Hindlimb muscle (tissue), 1 donor: ENCODE measurements around the gene IGFL1. TPM values are rescaled to one million over a fixed set of nuclear protein-coding genes. Genes with fewer than 3 reads are reported as not detected.
A peak's percentile ranks its signal among the peaks of the same experiment; 100 is the strongest.
"Not testable (repeated sequence)": the region's sequence is repeated elsewhere in the genome, so short reads cannot be mapped to it uniquely, and the experiment has no call there.

ENCODE experiments used
- DNase-seq: peaks from one replicate; pipeline ENCODE4 v3.0.0-alpha.2; 2013
- polyA plus RNA-seq: library from polyadenylated mRNA; unstranded; fragments of 120-200 nt; gene quantifications from one replicate; pipeline ENCODE4 v1.2.1, GENCODE V29; 2013; ENCODE audit not compliant: insufficient read length

IGFL1 gene
- polyA plus RNA-seq, 1 donor: not detected

DNA sequence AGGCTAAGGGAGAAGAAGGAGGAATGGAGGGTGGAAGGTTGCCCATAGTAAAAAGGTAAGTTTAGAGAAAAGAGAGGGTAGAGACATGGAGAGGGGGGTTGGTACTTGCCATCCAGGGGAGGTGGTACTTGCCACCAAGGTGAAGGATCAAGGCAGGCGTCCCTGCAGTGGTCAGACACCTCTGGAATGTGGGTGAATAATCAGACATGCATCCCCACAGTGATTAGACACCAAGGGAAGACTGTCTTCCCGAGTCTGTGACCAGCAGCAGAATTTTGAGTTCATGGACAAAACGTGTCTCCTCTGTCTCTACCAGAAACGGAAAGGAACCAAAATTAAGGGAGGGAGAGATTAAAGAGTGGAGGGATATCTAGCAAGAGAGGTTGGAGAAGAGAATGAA lies 27.1 kb upstream of the IGFL1 start:
- DNase-seq: no peak

- DNase-seq: no peak
Observed at GRCh38 chr19:46202872-46203860, 26.4 kb upstream of the IGFL1 start.

DNA sequence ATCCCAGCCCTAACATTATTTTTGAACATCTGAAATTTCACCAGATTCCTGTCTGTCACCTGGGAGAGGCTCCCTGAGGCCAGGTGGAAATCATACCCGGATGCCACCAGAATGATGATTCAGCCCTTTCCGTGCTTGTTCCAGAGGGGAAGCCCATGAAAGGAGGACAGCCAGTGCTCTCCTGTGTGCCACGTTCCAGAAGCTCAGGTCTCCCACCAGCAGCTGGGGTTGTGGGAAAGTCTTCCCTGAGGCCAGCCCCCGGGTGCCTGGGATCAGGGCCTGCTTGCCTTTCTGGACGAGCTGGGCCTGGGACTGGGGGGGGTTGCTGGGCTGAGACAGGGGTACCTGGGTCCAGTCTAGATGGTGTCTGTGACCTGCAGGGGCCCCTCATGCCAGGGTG lies 25.5 kb upstream of the IGFL1 start:
- DNase-seq: no peak

DNA sequence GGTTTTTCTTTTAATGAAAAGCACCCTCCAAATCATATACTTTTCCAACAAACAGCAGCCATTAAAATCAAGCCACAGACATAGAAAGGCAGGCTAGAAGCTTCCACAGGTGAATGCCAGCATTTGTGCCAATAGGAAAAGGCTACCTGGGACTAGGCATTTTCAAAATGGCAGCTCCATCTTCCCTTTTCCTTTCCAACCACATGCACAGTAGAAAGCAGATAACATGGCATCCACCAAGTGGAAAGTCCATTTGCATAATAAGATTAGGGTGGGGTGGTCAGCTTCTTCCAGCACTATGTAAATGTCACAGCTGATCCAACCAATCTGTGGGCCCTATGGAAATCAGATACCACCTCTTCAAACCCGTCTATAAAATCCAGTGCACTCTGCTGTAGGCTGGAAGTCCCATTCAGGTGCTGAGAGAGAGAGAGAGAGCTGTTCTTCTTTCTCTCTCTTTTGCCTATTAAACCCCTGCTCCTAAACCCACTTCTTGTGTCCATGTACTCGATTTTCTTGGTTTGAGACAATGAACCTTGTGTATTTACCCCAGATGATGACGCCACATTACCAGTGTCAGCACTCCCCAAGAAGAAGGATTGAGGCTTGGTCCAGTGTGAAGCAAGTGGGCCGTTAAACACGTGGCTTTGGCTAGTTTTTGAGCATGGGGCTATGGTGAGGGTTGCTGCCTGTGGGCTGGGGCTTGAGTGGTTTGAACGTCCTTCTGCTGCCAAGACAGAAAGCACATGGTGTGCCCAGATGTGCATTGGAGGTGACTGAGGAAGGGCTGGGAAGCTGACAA lies 24.2 kb upstream of the IGFL1 start:
- no peak for DNase-seq

GRCh38 chr19:46206176-46206575 lies 23.4 kb upstream of the IGFL1 start:
- DNase-seq: no peak

DNA sequence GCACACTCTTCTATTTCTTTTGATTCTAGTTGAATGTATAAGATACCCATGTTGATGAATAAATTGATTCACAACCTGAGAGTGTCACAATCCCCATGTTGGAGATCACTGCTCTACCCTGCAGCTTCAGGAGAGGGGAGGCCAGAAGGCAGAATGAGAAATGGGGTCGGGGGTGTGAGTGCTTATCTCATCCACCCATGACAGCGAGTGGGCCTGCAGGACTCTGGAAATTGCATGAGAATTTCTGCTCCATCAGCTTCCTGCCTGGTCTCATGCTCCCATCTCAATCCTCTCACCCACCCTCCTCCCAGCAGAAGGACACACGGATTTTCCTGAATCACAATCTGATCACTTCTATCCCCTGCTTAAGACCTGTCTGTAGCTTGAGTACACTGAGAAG lies 22.9 kb upstream of the IGFL1 start:
- no peak for DNase-seq

GRCh38 chr19:46207858-46208257 lies 21.7 kb upstream of the IGFL1 start:
- DNase-seq: not testable (repeated sequence)

DNA sequence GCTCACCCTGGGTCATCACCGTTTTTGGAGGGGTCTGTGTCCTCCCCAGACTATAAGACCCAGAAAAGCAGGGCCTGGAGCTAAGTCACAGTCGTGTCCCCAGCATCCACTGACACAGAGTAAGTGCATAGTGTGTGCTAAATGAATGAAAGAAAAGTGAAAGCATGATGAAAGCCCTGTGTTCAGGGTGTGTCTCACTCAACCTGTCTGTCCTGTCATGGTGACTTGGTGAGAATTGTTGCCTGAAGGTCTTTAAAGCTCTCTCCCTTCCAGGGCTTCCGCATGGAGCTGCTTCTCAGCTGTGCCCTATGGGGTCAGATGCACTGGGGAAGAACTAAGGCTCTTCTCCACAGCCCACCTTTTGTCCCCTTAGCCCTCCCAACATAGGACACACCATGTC lies 20.5 kb upstream of the IGFL1 start:
- DNase-seq: no peak

DNA sequence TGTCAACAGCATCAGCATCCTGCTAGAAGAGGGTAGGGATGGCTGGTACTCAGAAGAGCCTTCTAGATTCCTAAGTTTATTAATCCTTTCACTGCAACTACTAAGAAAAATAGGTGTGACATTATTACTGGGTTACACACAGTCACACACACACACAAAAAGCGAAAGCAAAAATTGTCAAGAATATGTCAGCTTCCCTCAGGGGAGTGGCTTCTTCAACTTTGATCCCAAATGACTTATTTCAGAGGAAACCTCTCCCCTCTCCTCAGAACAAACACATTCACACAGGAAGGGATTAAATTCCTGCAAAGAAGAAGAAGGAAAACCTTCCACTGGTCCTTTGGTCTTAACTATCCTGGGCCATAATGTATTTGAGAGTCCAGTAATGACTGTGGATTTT lies 20.1 kb upstream of the IGFL1 start:
- DNase-seq: no peak

- DNase-seq: no peak
Observed at GRCh38 chr19:46210669-46211068, 18.9 kb upstream of the IGFL1 start.

GRCh38 chr19:46211201-46211881 lies 18.2 kb upstream of the IGFL1 start:
- DNase-seq: no peak

GRCh38 chr19:46212592-46212991 lies 16.9 kb upstream of the IGFL1 start:
- DNase-seq: not testable (repeated sequence)

DNA sequence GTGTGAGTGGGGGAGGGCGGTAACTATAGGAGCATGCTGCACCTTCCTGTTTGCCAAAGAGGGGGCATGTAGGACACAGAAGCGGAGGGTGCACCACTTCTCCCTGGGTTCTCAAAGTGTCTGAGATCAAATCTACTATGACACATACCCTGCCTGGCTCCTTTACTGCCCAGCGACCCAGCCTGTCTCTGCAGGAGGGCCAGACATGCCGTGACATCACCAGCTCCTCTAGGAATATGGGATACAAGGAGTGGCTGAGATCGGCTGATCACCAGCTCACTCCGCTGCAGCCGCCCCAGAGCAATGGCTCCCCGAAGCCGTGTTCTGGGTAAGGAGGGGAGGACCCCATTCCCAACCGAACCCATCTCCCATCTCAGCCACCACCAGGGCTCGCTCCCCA lies 16.4 kb upstream of the IGFL1 start:
- DNase-seq: no peak

DNA sequence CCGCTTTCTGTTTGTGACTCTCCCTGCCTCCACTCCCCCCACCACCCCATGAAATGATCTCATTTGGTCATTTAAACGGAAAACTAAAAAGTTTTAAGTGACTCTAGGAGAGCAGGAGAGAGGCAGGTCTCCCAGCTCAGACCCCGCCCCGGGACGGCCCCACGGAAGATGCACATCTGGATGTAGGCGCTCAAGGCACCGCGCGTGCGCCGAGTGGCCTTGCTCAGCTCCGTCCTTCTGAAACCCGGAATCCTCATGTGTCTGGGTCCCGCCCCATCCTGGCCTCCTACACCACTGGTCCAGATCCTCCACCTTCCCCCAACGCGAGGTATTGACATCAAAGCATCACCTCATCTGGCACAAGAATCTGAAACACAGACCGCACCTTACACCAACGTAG lies 15.7 kb upstream of the IGFL1 start:
- DNase-seq: no peak

DNA sequence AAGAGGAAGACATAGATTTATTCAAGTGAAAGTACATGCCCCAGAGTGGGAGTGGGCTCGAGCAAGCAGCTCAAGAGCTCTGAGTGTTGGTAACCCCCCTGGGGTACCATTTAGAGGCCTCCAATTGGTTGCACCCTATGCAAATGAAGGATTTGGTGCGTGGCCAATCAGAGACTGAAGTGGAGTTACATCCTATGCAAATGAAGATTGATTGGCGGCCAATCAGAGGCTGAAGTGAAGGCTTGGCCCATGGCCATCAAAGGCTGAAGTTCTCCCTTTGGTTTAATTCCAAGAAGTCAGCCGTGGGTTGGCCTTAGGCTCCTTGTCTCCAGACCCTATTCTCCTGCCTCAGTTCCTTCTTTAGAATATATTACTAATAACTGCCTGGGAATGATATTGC lies 12.9 kb upstream of the IGFL1 start:
- no peak for DNase-seq

GRCh38 chr19:46217476-46217875 lies 12.1 kb upstream of the IGFL1 start:
- no peak for DNase-seq

GRCh38 chr19:46218160-46218559 lies 11.4 kb upstream of the IGFL1 start:
- peak; percentile 18 for DNase-seq

GRCh38 chr19:46220038-46220615 lies 9.4 kb upstream of the IGFL1 start:
- DNase-seq: no peak

DNA sequence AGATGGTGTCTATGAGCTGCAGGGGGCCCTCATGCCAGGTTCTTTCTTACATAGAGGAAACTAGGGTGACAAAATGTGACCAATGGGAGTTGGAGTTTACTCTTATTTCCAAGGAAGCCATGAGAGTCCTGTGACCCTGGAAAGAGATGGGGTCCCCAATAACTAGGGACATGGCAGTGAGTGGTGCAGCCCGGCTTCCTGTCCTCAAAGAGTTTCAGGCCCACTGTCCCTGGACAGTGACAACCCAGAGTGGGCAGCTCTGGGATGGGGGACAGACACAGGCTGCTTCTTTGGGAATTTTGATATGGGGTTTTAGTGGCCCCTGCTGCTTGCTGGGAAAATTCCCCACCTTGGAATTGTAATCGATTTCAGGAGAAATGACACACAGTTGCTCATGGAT lies 8.4 kb upstream of the IGFL1 start:
- no peak for DNase-seq

DNA sequence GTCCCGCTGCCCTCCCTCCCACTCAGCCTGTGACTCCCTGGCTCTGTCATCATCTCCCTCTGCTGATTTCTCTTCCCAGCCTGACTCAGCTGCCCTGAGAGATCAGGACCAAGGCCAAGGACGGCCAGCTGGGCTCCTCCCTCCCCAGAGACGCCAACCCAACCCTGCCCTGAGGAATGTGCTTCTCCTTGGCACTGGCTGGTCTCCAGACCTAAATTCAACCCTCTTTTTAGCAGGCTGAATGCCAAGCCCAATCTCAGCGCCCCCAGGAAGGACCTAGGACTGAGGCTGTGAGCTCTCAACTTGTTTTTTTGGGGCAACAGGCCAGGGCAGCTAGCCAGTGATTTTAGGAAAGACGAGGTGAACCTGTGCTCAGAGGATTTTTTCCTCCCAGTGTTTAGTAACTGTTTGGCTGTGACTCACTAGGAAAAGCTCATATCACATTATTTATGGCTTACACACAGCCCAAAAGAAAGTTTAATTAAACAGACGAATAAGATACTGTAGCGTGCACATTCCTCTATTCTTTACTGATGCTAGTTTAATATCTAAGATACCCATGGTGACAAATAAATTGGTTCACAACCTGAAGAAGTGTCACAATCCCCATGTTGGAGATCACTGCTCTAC lies 7.4 kb upstream of the IGFL1 start:
- no peak for DNase-seq

- not testable (repeated sequence) for DNase-seq
Observed at GRCh38 chr19:46223787-46224186, 5.8 kb upstream of the IGFL1 start.

DNA sequence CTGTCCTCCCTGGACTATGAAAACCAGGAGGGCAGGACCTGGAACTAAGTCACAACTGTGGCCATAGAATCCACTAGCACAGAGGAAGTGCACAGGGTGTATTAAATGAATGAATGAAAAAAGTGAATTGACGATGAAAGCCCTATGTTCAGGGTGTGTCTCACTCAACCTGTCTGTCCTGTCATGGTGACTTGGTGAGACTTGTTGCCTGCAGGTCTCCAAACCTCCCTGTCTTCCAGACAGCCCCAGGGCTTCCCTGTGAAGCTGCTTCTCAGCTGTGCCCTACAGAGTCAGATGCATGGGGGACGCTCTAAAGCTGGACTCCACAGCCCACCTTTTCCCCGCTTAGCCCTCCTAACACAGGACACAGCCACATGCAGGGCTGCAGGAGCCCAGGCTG lies 4.8 kb upstream of the IGFL1 start:
- no peak for DNase-seq
